ENCODE results near the gene FKBP5. TPM values are rescaled to one million over a fixed set of nuclear protein-coding genes. Genes with fewer than 3 reads are reported as not detected.

FKBP5 gene
- total and polyA plus RNA-seq, 10 donors: 23.8 to 368 (median 148) TPM

GRCh38 chr6:35534407-35535170 is 154.1 kb downstream of the FKBP5 start:
- H3K36me3 ChIP-seq: no peaks in the 10 kb centered on the region
- intact Hi-C loops (cut with DNase I; ENCODE audit: low total_unique reads): no loop called here
- H3K27me3 ChIP-seq (replicated peaks in 1 of 7): peaks cover 0 to 10% (median 0%) of the 10 kb centered on the region in 7 donors
- H3K4me1 ChIP-seq: no peaks in the 10 kb centered on the region
- no peak overlapping the region for H3K27ac ChIP-seq
- WGBS, 5 donors: 34 to 57% (median 41%) methylated on average over 11 of the region's 11 CpGs
- no peak overlapping the region for H3K4me3 ChIP-seq
- no peak for TF ChIP-seq POLR2A (IDR thresholded peaks at IDR 0.05)
- no peak for TF ChIP-seq POLR2AphosphoS5 (IDR thresholded peaks at IDR 0.05)
- TF ChIP-seq CTCF (IDR thresholded peaks at IDR 0.05 in 8 of 11, conservative IDR thresholded peaks at IDR 0.05 in 3 of 11): no peak
- DNase-seq: no peak
- H3K9me3 ChIP-seq: no peaks in the 10 kb centered on the region

GRCh38 chr6:35533981-35534380 is 154.7 kb downstream of the FKBP5 start:
- no peaks in the 10 kb centered on the region for H3K4me1 ChIP-seq
- no peak overlapping the region for H3K4me3 ChIP-seq
- no peak for TF ChIP-seq POLR2AphosphoS5 (IDR thresholded peaks at IDR 0.05)
- TF ChIP-seq POLR2A (IDR thresholded peaks at IDR 0.05): no peak
- no peak for TF ChIP-seq CTCF (IDR thresholded peaks at IDR 0.05 in 8 of 11, conservative IDR thresholded peaks at IDR 0.05 in 3 of 11)
- H3K9me3 ChIP-seq: no peaks in the 10 kb centered on the region
- no peak overlapping the region for H3K27ac ChIP-seq
- no peak for DNase-seq
- H3K27me3 ChIP-seq (replicated peaks in 1 of 7): peaks cover 0 to 10% (median 0%) of the 10 kb centered on the region in 7 donors
- intact Hi-C loops (cut with DNase I; ENCODE audit: low total_unique reads): no loop called here
- 77 to 84% (median 79%) methylated on average over 6 of the region's 6 CpGs for WGBS, 5 donors
- H3K36me3 ChIP-seq: no peaks in the 10 kb centered on the region

DNA sequence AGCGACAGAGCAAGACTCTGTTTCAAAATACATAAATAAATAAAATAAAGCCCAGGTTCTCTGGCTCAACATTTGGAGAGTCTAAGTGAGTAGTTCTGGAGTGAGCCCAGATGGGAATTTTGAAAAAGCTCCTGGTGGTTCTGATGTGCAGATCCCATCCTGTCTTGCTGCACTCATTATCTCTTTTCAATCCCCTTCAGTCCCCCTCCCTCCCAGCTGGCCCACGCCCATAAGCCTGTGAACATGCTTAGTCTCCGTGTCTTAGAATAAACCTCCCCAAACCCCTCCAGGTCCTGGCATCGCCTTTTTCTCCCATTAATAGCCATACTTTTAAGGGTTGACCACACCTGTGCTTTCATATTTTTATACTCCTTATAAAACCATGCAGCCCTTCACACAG is 156.6 kb downstream of the FKBP5 start:
- Histone ChIP-seq H3K4me3 (no peak overlapping the region), H3K36me3 (no peaks in the 10 kb centered on the region), H3K4me1 (no peaks in the 10 kb centered on the region), H3K27me3 (replicated peaks in 1 of 7) (peaks cover 0 to 10% (median 0%) of the 10 kb centered on the region in 7 donors), H3K27ac (no peak overlapping the region), H3K9me3 (no peaks in the 10 kb centered on the region)
- DNase-seq: no peak
- 86 to 97% (median 91%) methylated on average over 4 of the region's 4 CpGs for WGBS, 5 donors
- intact Hi-C loops (cut with DNase I; ENCODE audit: low total_unique reads): no loop called here
- TF ChIP-seq POLR2A (IDR thresholded peaks at IDR 0.05): no peak
- TF ChIP-seq CTCF (IDR thresholded peaks at IDR 0.05 in 8 of 11, conservative IDR thresholded peaks at IDR 0.05 in 3 of 11): no peak
- TF ChIP-seq POLR2AphosphoS5 (IDR thresholded peaks at IDR 0.05): no peak

GRCh38 chr6:35524380-35525020 is 164.2 kb downstream of the FKBP5 start:
- H3K4me1 ChIP-seq: peaks cover 0 to 20% (median 14%) of the 10 kb centered on the region in 6 donors
- 76 to 93% (median 91%) methylated on average over 3 of the region's 3 CpGs for WGBS, 5 donors

More at GRCh38 chr6:35524380-35525020, 164.2 kb downstream of the FKBP5 start:
- Histone ChIP-seq H3K27me3 (replicated peaks in 1 of 7) (peaks cover 0 to 13% (median 0%) of the 10 kb centered on the region in 7 donors), H3K9me3 (no peaks in the 10 kb centered on the region), H3K4me3 (no peak overlapping the region), H3K36me3 (no peaks in the 10 kb centered on the region), H3K27ac (no peak overlapping the region)
- intact Hi-C loops (cut with DNase I; ENCODE audit: low total_unique reads): loop anchor here (5.0 kb wide), 1 partner anchor 213 kb away; the partner anchor contains the start of gene ARMC12
- TF ChIP-seq CTCF (IDR thresholded peaks at IDR 0.05 in 8 of 11, conservative IDR thresholded peaks at IDR 0.05 in 3 of 11) (no peak), POLR2A (IDR thresholded peaks at IDR 0.05) (no peak), POLR2AphosphoS5 (IDR thresholded peaks at IDR 0.05) (no peak)
- no peak for DNase-seq

All from spleen (tissue), 11 donors.